GM13977 (cell line): Measurements from ENCODE around the gene MEF2D.
A peak's percentile ranks its signal among the peaks of the same experiment; 100 is the strongest.

Source experiments
- DNase-seq: peaks from one replicate; pipeline ENCODE4 v3.0.0; 2012; ENCODE audit warnings: low spot score
- in situ Hi-C: fragments of 300-500 bp; cut with MboI; formaldehyde crosslinking; loops from one replicate; pipeline ENCODE4 v1.12.0; 2022; ENCODE audit warnings: low sequenced_read_pairs, low pct_unique_long_range_greater_than_20kb, mixed read lengths, inconsistent platforms; ENCODE audit not compliant: unreplicated experiment
- TF ChIP-seq, protein P1 (sequence below): IDR thresholded peaks from 2 replicates; pipeline ENCODE4 v1.5.1; 2012; ENCODE audit warnings: mild to moderate bottlenecking, control low read depth; ENCODE audit not compliant: insufficient read depth; ENCODE audit errors: extremely low read depth, missing control alignments

The MEF2D gene

DNA sequence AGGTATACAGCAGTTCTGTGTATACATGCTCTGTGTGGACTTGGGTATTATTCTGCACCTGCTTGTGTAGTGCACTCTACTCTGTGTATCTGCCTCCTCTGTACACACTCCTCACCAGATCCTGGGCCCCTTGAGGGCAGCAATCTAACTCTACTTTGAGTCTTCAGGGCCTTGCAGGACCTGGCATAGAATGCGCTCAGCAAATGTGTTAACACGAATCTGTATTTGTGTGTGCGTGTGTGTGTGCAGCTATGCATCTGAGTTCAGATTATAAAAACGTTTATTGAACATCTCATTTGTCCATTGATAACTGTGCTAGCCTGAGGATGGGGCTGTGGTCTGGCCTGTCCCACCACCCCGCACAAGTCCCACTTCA is 3.9 kb upstream of the MEF2D start:
- in situ Hi-C loops, result no loop called here
- TF ChIP-seq, protein P1, sequence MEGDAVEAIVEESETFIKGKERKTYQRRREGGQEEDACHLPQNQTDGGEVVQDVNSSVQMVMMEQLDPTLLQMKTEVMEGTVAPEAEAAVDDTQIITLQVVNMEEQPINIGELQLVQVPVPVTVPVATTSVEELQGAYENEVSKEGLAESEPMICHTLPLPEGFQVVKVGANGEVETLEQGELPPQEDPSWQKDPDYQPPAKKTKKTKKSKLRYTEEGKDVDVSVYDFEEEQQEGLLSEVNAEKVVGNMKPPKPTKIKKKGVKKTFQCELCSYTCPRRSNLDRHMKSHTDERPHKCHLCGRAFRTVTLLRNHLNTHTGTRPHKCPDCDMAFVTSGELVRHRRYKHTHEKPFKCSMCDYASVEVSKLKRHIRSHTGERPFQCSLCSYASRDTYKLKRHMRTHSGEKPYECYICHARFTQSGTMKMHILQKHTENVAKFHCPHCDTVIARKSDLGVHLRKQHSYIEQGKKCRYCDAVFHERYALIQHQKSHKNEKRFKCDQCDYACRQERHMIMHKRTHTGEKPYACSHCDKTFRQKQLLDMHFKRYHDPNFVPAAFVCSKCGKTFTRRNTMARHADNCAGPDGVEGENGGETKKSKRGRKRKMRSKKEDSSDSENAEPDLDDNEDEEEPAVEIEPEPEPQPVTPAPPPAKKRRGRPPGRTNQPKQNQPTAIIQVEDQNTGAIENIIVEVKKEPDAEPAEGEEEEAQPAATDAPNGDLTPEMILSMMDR, result no peak
- DNase-seq, result no peak

- no peak for DNase-seq
- in situ Hi-C loops, result no loop called here
- TF ChIP-seq, protein P1, result no peak
Measured at GRCh38 chr1:156503698-156504437, 3.3 kb upstream of the MEF2D start.

- no peak for DNase-seq
- TF ChIP-seq, protein P1, result no peak
- in situ Hi-C loops, result no loop called here
Measured at GRCh38 chr1:156502894-156503697, 2.5 kb upstream of the MEF2D start.

DNA sequence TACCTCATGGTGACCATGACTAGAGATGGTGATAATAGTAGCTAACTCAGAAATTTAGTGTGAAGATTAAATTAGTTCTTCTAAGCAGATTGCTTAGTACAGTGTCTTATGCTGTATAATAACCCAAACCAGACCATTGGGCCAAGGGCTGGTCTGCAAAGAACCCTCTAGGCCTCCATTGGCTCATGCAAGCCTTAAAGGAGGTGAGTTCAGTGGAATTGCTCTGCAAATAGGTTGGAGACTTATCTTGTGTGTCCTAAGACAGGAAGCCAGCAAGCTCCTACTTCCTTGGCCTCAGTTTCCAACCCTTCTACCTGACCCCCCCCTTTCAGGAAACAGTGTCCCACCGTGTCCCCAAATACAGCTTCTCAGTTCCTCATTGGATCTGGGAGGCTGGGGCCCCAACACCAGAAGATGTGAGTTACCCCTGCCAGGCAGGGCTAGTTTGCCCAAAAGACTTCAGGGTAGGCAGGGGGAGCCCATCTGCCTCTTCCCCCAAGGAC is 1.9 kb upstream of the MEF2D start:
- in situ Hi-C loops, result no loop called here
- DNase-seq, result no peak
- TF ChIP-seq, protein P1, result no peak

- TF ChIP-seq, protein P1, result peak; percentile 69
- in situ Hi-C loops, result no loop called here
- peak; percentile 97 for DNase-seq
Measured at GRCh38 chr1:156500793-156501506, 375 bp upstream of the MEF2D start.

- DNase-seq, result no peak
- in situ Hi-C loops, result no loop called here
- TF ChIP-seq, protein P1, result no peak
Measured at GRCh38 chr1:156499842-156500542, 583 bp downstream of the MEF2D start.
